ENCODE results near the gene AKIRIN1. TPM values are rescaled to one million over a fixed set of nuclear protein-coding genes. Genes with fewer than 3 reads are reported as not detected.

The AKIRIN1 gene
- total and polyA plus RNA-seq, 10 donors, result 16.2 to 57.2 (median 42.3) TPM

- H3K4me1 ChIP-seq, result peaks cover 0 to 7% (median 0%) of the 10 kb centered on the region in 6 donors
- H3K27ac ChIP-seq, result no peak overlapping the region
- intact Hi-C loops (cut with DNase I; ENCODE audit: low total_unique reads), result no loop called here
- H3K9me3 ChIP-seq, result no peaks in the 10 kb centered on the region
- DNase-seq, result no peak
- H3K4me3 ChIP-seq, result no peak overlapping the region
- 91 to 96% (median 92%) methylated on average over 4 of the region's 4 CpGs for WGBS, 5 donors
- H3K27me3 ChIP-seq (replicated peaks in 1 of 7), result no peaks in the 10 kb centered on the region
- TF ChIP-seq POLR2A (IDR thresholded peaks at IDR 0.05), result no peak
- TF ChIP-seq, protein P1, sequence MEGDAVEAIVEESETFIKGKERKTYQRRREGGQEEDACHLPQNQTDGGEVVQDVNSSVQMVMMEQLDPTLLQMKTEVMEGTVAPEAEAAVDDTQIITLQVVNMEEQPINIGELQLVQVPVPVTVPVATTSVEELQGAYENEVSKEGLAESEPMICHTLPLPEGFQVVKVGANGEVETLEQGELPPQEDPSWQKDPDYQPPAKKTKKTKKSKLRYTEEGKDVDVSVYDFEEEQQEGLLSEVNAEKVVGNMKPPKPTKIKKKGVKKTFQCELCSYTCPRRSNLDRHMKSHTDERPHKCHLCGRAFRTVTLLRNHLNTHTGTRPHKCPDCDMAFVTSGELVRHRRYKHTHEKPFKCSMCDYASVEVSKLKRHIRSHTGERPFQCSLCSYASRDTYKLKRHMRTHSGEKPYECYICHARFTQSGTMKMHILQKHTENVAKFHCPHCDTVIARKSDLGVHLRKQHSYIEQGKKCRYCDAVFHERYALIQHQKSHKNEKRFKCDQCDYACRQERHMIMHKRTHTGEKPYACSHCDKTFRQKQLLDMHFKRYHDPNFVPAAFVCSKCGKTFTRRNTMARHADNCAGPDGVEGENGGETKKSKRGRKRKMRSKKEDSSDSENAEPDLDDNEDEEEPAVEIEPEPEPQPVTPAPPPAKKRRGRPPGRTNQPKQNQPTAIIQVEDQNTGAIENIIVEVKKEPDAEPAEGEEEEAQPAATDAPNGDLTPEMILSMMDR (IDR thresholded peaks at IDR 0.05 in 8 of 11, conservative IDR thresholded peaks at IDR 0.05 in 3 of 11), result no peak
- no peak for TF ChIP-seq POLR2AphosphoS5 (IDR thresholded peaks at IDR 0.05)
- H3K36me3 ChIP-seq, result no peaks in the 10 kb centered on the region
Observed at GRCh38 chr1:38944547-38944946, 46.5 kb upstream of the AKIRIN1 start.

- Histone ChIP-seq H3K27me3 (replicated peaks in 1 of 7) (no peaks in the 10 kb centered on the region), H3K9me3 (no peaks in the 10 kb centered on the region), H3K36me3 (no peaks in the 10 kb centered on the region), H3K4me1 (no peaks in the 10 kb centered on the region), H3K27ac (no peak overlapping the region), H3K4me3 (no peak overlapping the region)
- intact Hi-C loops (cut with DNase I; ENCODE audit: low total_unique reads), result no loop called here
- WGBS, 5 donors, result 46 to 60% (median 54%) methylated on average over 2 of the region's 2 CpGs
- DNase-seq, result no peak
- TF ChIP-seq POLR2A (IDR thresholded peaks at IDR 0.05), result no peak
- TF ChIP-seq, protein P1 (IDR thresholded peaks at IDR 0.05 in 8 of 11, conservative IDR thresholded peaks at IDR 0.05 in 3 of 11), result no peak
- TF ChIP-seq POLR2AphosphoS5 (IDR thresholded peaks at IDR 0.05), result no peak
Observed at GRCh38 chr1:38950553-38950952, 40.5 kb upstream of the AKIRIN1 start.

DNA sequence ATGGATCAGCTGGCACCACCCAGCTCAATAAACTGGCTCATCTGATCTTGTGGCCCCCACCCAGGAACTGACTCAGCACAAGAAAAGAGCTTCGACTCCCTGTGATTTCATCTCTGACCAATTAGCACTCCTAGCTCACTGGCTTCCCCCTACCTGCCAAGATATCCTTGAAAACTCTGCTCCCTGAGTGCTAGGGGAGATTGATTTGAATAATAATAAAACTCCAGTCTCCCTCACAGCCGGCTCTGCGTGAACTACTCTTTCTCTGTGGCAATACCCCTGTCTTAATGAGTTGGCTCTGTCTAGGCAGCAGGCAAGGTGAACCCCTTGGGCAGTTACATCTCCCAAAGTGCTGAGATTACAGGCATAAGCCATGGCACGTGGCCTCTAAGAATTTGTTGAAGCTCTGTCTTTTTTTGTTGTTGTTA is 37.6 kb upstream of the AKIRIN1 start:
- no peak for DNase-seq
- H3K4me1 ChIP-seq, result no peaks in the 10 kb centered on the region
- TF ChIP-seq POLR2AphosphoS5 (IDR thresholded peaks at IDR 0.05) (no peak), POLR2A (IDR thresholded peaks at IDR 0.05) (no peak)
- TF ChIP-seq, protein P1 (IDR thresholded peaks at IDR 0.05 in 8 of 11, conservative IDR thresholded peaks at IDR 0.05 in 3 of 11), result no peak
- no peaks in the 10 kb centered on the region for H3K9me3 ChIP-seq
- intact Hi-C loops (cut with DNase I; ENCODE audit: low total_unique reads), result no loop called here
- H3K4me3 ChIP-seq, result no peak overlapping the region
- no peak overlapping the region for H3K27ac ChIP-seq
- no peaks in the 10 kb centered on the region for H3K36me3 ChIP-seq
- WGBS, 5 donors, result 37 to 47% (median 43%) methylated on average over 4 of the region's 4 CpGs
- H3K27me3 ChIP-seq (replicated peaks in 1 of 7), result no peaks in the 10 kb centered on the region

GRCh38 chr1:38958967-38959366 is 32.1 kb upstream of the AKIRIN1 start:
- TF ChIP-seq, protein P1 (IDR thresholded peaks at IDR 0.05 in 8 of 11, conservative IDR thresholded peaks at IDR 0.05 in 3 of 11), result no peak
- TF ChIP-seq POLR2A (IDR thresholded peaks at IDR 0.05) (no peak), POLR2AphosphoS5 (IDR thresholded peaks at IDR 0.05) (no peak)
- intact Hi-C loops (cut with DNase I; ENCODE audit: low total_unique reads), result no loop called here

More at GRCh38 chr1:38958967-38959366, 32.1 kb upstream of the AKIRIN1 start:
- Histone ChIP-seq H3K9me3 (no peaks in the 10 kb centered on the region), H3K4me3 (no peak overlapping the region), H3K4me1 (no peaks in the 10 kb centered on the region), H3K27ac (no peak overlapping the region), H3K27me3 (replicated peaks in 1 of 7) (no peaks in the 10 kb centered on the region), H3K36me3 (no peaks in the 10 kb centered on the region)
- DNase-seq, result no peak
- WGBS, 5 donors, result 81 to 100% (median 91%) methylated on average over 2 of the region's 2 CpGs

All from spleen (tissue), 11 donors.